ENCODE results near the gene PTPRN2. TPM values are rescaled to one million over a fixed set of nuclear protein-coding genes. Genes with fewer than 3 reads are reported as not detected.

The PTPRN2 gene
- total and polyA plus RNA-seq, 2 of the 8 experiments (the other 6 are each of a cell fraction or from before 2014, with no cell fraction given) = 2.6 to 4.5 TPM

DNA sequence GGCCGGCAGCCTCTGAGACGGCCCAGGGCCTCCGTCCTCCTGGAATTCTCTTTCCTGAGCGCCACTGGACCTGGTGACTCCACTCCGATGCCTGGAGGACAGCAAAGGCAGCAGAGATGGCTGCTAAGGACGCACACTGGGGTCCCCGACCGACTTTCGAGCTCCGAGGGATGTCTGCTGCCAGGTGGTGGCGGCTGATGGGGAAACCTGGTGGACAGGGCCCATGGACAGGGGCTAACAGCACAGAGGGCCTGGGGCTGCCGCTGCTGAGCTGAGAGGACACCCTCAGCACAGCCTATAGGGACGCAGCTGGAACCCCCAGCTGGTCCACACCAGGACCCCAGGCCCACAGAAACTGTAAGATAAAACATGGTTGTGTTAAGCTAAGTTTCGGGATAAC, 884.5 kb downstream of the PTPRN2 start:
- no peak overlapping the region for H4K91ac ChIP-seq (replicated peaks; ENCODE audit: insufficient read length, low read length)
- H3K79me2 ChIP-seq (ENCODE audit: control insufficient read depth in 1 of 2, insufficient read depth in 2 of 2, low read length in 2 of 2) = no peaks in the 10 kb centered on the region
- H2BK12ac ChIP-seq (ENCODE audit: low read depth, low read length) = no peak overlapping the region
- no peak overlapping the region for H2AFZ ChIP-seq (ENCODE audit: low read length)
- no peak overlapping the region for H3K9ac ChIP-seq (replicated peaks in 1 of 4; ENCODE audit: extremely low read depth in 1 of 4, low read depth in 3 of 4, low read length in 3 of 4)
- H3K27ac ChIP-seq (ENCODE audit: low read depth, low read length) = no peak overlapping the region
- POLR2A ChIA-PET (ENCODE audit: partially characterized antibody) = no interaction called here
- 92% methylated on average over 14 of the region's 14 CpGs; no CpG with 5 or more reads in 1 of the 2 experiments for WGBS, 2 experiments (ENCODE audit: extremely low coverage in 1 of 2, insufficient coverage in 1 of 2, insufficient read length in 1 of 2, insufficient replicate concordance in 2 of 2, low coverage in 1 of 2, low lambda C conversion rate in 2 of 2, missing lambda C conversion rate in 1 of 2)
- H2AK5ac ChIP-seq (ENCODE audit: low read depth, low read length) = no peak overlapping the region
- no peak overlapping the region for H3K18ac ChIP-seq (ENCODE audit: extremely low read depth, low read length)
- H3K36me3 ChIP-seq (ENCODE audit: control insufficient read depth in 2 of 4, insufficient read depth in 4 of 4, low read length in 3 of 4) = no peaks in the 10 kb centered on the region
- no peak overlapping the region for H4K5ac ChIP-seq (ENCODE audit: insufficient read length, low read depth, low read length)
- no peak overlapping the region for H2BK120ac ChIP-seq (replicated peaks; ENCODE audit: low read depth, low read length)
- no peak overlapping the region for H2BK15ac ChIP-seq (ENCODE audit: low read length)
- no peaks in the 10 kb centered on the region; a peak in 3 of 7 replicates for H3K27me3 ChIP-seq (replicated peaks in 1 of 4; ENCODE audit: control insufficient read depth in 3 of 4, extremely low read depth in 1 of 4, insufficient read depth in 3 of 4, low read length in 3 of 4)
- no peak overlapping the region for H3K4me3 ChIP-seq (ENCODE audit: extremely low read depth in 1 of 4, insufficient read depth in 2 of 4, low read depth in 3 of 4, low read length in 4 of 4)
- DNase-seq (ENCODE audit: low read depth in 1 of 2, low spot score in 2 of 2) (no peak), FAIRE-seq (no peak)
- H3K9me3 ChIP-seq (ENCODE audit: insufficient read depth in 2 of 2, low read depth in 1 of 2, low read length in 1 of 2) = no peaks in the 10 kb centered on the region
- no peak overlapping the region; the same call in 1 of the 2 replicates for H4K8ac ChIP-seq (ENCODE audit: extremely low read depth, insufficient read depth, low read length)
- CTCF ChIA-PET (ENCODE audit: partially characterized antibody) = interaction anchor here (0.5 to 2.1 kb wide), 5 partner anchors 17 to 920 kb away, joined by 3 to 5 read pairs (median 4); no protein-coding TSS in a partner anchor
- no peak overlapping the region for H3K4me2 ChIP-seq (ENCODE audit: insufficient read depth in 1 of 2, low read depth in 2 of 2, low read length in 2 of 2)
- H3K4ac ChIP-seq (replicated peaks; ENCODE audit: insufficient read length, low read depth, low read length) = no peak overlapping the region
- H3K79me1 ChIP-seq (ENCODE audit: low read depth, low read length) = no peaks in the 10 kb centered on the region
- no peaks in the 10 kb centered on the region for H3K23me2 ChIP-seq (ENCODE audit: low read depth, low read length)
- H2BK5ac ChIP-seq (ENCODE audit: low read depth, low read length) = no peak overlapping the region
- H3K23ac ChIP-seq (ENCODE audit: insufficient read length) = no peak overlapping the region
- H3K14ac ChIP-seq (ENCODE audit: insufficient read length) = no peak overlapping the region
- no peaks in the 10 kb centered on the region for H3K4me1 ChIP-seq (replicated peaks in 1 of 4; ENCODE audit: control insufficient read depth in 3 of 4, insufficient read depth in 4 of 4, low read length in 3 of 4)
- TF ChIP-seq BRCA1 (IDR thresholded peaks at IDR 0.05; ENCODE audit: low read depth, low read length) (no peak), CBX8 (IDR thresholded peaks at IDR 0.05; ENCODE audit: borderline replicate concordance, low read depth, low read length) (no peak), RXRA (IDR thresholded peaks at IDR 0.05; ENCODE audit: insufficient read depth, low read depth, low read length) (no peak), CTBP2 (IDR thresholded peaks at IDR 0.05; ENCODE audit: borderline replicate concordance, insufficient read depth, insufficient read length, low read length) (no peak)
- H3K56ac ChIP-seq (replicated peaks; ENCODE audit: insufficient read length, low read depth, low read length) = no peak overlapping the region
- H4K20me1 ChIP-seq (replicated peaks in 1 of 2; ENCODE audit: control insufficient read depth in 1 of 2, insufficient read depth in 2 of 2, low read length in 2 of 2) = peaks cover 0 to 4% of the 10 kb centered on the region in 2 experiments
- no peak overlapping the region for H2BK20ac ChIP-seq (ENCODE audit: low read length)

Data from H1 (cell line).